Activated T-helper 17 cell treated with anti-CD3 and anti-CD28 coated beads, Interleukin-2, amount 50 U/mL, for 72 hours (primary cell): Measurements from ENCODE around the gene BTBD16. TPM values are rescaled to one million over a fixed set of nuclear protein-coding genes. Genes with fewer than 3 reads are reported as not detected.
A peak's percentile ranks its signal among the peaks of the same experiment; 100 is the strongest.

Experiments used
- ATAC-seq: fragments of 150-1000 bp; cut with Tn5 transposase; replicated peaks from 2 replicates; pipeline ENCODE4 v1.10.0; 2021; ENCODE audit warnings: mild to moderate bottlenecking, moderate library complexity
- H3K27ac Mint-ChIP-seq: one replicate; pipeline ENCODE4 v1.8.0; 2022; ENCODE audit warnings: mixed read lengths
- H3K27me3 Mint-ChIP-seq: one replicate; pipeline ENCODE4 v1.8.0; 2022; ENCODE audit warnings: mixed read lengths
- H3K36me3 Mint-ChIP-seq: one replicate; pipeline ENCODE4 v1.8.0; 2022; ENCODE audit warnings: low read depth, mild to moderate bottlenecking, mixed read lengths
- H3K4me1 Mint-ChIP-seq: one replicate; pipeline ENCODE4 v1.8.0; 2022; ENCODE audit warnings: mixed read lengths
- H3K4me3 Mint-ChIP-seq: one replicate; pipeline ENCODE4 v1.8.0; 2022; ENCODE audit warnings: mild to moderate bottlenecking, mixed read lengths
- H3K9me3 Mint-ChIP-seq: one replicate; pipeline ENCODE4 v1.8.0; 2022; ENCODE audit warnings: mixed read lengths
- total RNA-seq, 2 donors: library from RNA; stranded (reverse); gene quantifications; one replicate each; pipeline ENCODE4 v1.2.3, GENCODE V29; 2022

Gene BTBD16
- total RNA-seq, 2 donors from 2014 or later: not detected

GRCh38 chr10:122357685-122358084 lies 86.6 kb downstream of the BTBD16 start:
- Mint-ChIP-seq H3K4me3 (no peak overlapping the region), H3K27ac (no peak overlapping the region), H3K9me3 (no peaks in the 10 kb centered on the region), H3K27me3 (peaks cover 7% of the 10 kb centered on the region), H3K4me1 (no peaks in the 10 kb centered on the region), H3K36me3 (no peaks in the 10 kb centered on the region)
- no peak for ATAC-seq

GRCh38 chr10:122359621-122360020 lies 88.5 kb downstream of the BTBD16 start:
- no peak for ATAC-seq
- Mint-ChIP-seq H3K27ac (no peak overlapping the region), H3K4me3 (no peak overlapping the region), H3K27me3 (no peaks in the 10 kb centered on the region), H3K36me3 (no peaks in the 10 kb centered on the region), H3K4me1 (no peaks in the 10 kb centered on the region), H3K9me3 (no peaks in the 10 kb centered on the region)

GRCh38 chr10:122361046-122361445 lies 90.0 kb downstream of the BTBD16 start:
- no peak for ATAC-seq
- H3K27ac Mint-ChIP-seq: no peak overlapping the region
- no peak overlapping the region for H3K4me3 Mint-ChIP-seq
- H3K36me3 Mint-ChIP-seq: no peaks in the 10 kb centered on the region
- peaks cover 7% of the 10 kb centered on the region for H3K27me3 Mint-ChIP-seq
- no peaks in the 10 kb centered on the region for H3K9me3 Mint-ChIP-seq
- H3K4me1 Mint-ChIP-seq: peaks cover 4% of the 10 kb centered on the region

GRCh38 chr10:122362031-122362592 lies 91.0 kb downstream of the BTBD16 start:
- Mint-ChIP-seq H3K4me1 (peaks cover 4% of the 10 kb centered on the region), H3K36me3 (no peaks in the 10 kb centered on the region), H3K4me3 (no peak overlapping the region), H3K27me3 (peaks cover 8% of the 10 kb centered on the region), H3K27ac (no peak overlapping the region), H3K9me3 (no peaks in the 10 kb centered on the region)
- no peak for ATAC-seq

- Mint-ChIP-seq H3K27ac (peak overlapping the region; percentile 2), H3K4me1 (peaks cover 4% of the 10 kb centered on the region), H3K4me3 (no peak overlapping the region), H3K36me3 (no peaks in the 10 kb centered on the region), H3K9me3 (no peaks in the 10 kb centered on the region), H3K27me3 (peaks cover 11% of the 10 kb centered on the region)
- peak; percentile 92 for ATAC-seq
These were observed 91.5 kb downstream of the BTBD16 start for GRCh38 chr10:122362621-122363020.

- H3K27me3 Mint-ChIP-seq: peaks cover 16% of the 10 kb centered on the region
- H3K36me3 Mint-ChIP-seq: no peaks in the 10 kb centered on the region
- no peak for ATAC-seq
- peaks cover 4% of the 10 kb centered on the region for H3K4me1 Mint-ChIP-seq
- no peak overlapping the region for H3K4me3 Mint-ChIP-seq
- H3K9me3 Mint-ChIP-seq: no peaks in the 10 kb centered on the region
- no peak overlapping the region for H3K27ac Mint-ChIP-seq
These were observed 92.2 kb downstream of the BTBD16 start for GRCh38 chr10:122363311-122363710.

GRCh38 chr10:122363722-122364463 lies 92.8 kb downstream of the BTBD16 start:
- no peaks in the 10 kb centered on the region for H3K9me3 Mint-ChIP-seq
- no peak for ATAC-seq
- peaks cover 4% of the 10 kb centered on the region for H3K4me1 Mint-ChIP-seq
- no peaks in the 10 kb centered on the region for H3K36me3 Mint-ChIP-seq
- H3K27ac Mint-ChIP-seq: no peak overlapping the region
- peaks cover 21% of the 10 kb centered on the region for H3K27me3 Mint-ChIP-seq
- H3K4me3 Mint-ChIP-seq: no peak overlapping the region

GRCh38 chr10:122368502-122369254 lies 97.6 kb downstream of the BTBD16 start:
- peaks cover 5% of the 10 kb centered on the region for H3K4me1 Mint-ChIP-seq
- ATAC-seq: no peak
- no peaks in the 10 kb centered on the region for H3K36me3 Mint-ChIP-seq
- peaks cover 36% of the 10 kb centered on the region for H3K27me3 Mint-ChIP-seq
- no peak overlapping the region for H3K4me3 Mint-ChIP-seq
- no peaks in the 10 kb centered on the region for H3K9me3 Mint-ChIP-seq
- H3K27ac Mint-ChIP-seq: no peak overlapping the region

- Mint-ChIP-seq H3K9me3 (no peaks in the 10 kb centered on the region), H3K4me3 (peak overlapping the region; percentile 94), H3K36me3 (peaks cover 8% of the 10 kb centered on the region), H3K27me3 (peaks cover 22% of the 10 kb centered on the region), H3K4me1 (peaks cover 4% of the 10 kb centered on the region), H3K27ac (no peak overlapping the region)
- ATAC-seq: no peak
These were observed 102.0 kb downstream of the BTBD16 start for GRCh38 chr10:122373108-122373507.

- Mint-ChIP-seq H3K27ac (peak overlapping the region; percentile 84), H3K4me3 (peak overlapping the region; percentile 94), H3K36me3 (peaks cover 8% of the 10 kb centered on the region), H3K9me3 (no peaks in the 10 kb centered on the region), H3K27me3 (peaks cover 17% of the 10 kb centered on the region), H3K4me1 (peaks cover 4% of the 10 kb centered on the region)
- ATAC-seq: no peak
These were observed 102.6 kb downstream of the BTBD16 start for GRCh38 chr10:122373721-122374120.

GRCh38 chr10:122374237-122374858 lies 103.3 kb downstream of the BTBD16 start, which contains the start of gene PLEKHA1:
TSS of gene PLEKHA1 (plus strand) at chr10:122374708. CDS start at chr10:122393201, 18,493 bp downstream.
- Mint-ChIP-seq H3K27ac (peak within 1 kb of the TSS; percentile 93), H3K36me3 (peaks cover 8% of the 10 kb centered on the region), H3K4me3 (peak within 1 kb of the TSS; percentile 94), H3K4me1 (peaks cover 4% of the 10 kb centered on the region), H3K9me3 (no peaks in the 10 kb centered on the region), H3K27me3 (peaks cover 11% of the 10 kb centered on the region)
- ATAC-seq: peak; percentile 88

- Mint-ChIP-seq H3K27me3 (peaks cover 11% of the 10 kb centered on the region), H3K36me3 (peaks cover 10% of the 10 kb centered on the region), H3K4me3 (peak overlapping the region; percentile 85), H3K9me3 (no peaks in the 10 kb centered on the region), H3K4me1 (peaks cover 5% of the 10 kb centered on the region), H3K27ac (peak overlapping the region; percentile 93)
- ATAC-seq: peak; percentile 63
These were observed 104.0 kb downstream of the BTBD16 start for GRCh38 chr10:122374859-122375678.

GRCh38 chr10:122375679-122376160 lies 104.6 kb downstream of the BTBD16 start:
- peak overlapping the region; percentile 93 for H3K27ac Mint-ChIP-seq
- H3K27me3 Mint-ChIP-seq: peaks cover 7% of the 10 kb centered on the region
- peaks cover 9% of the 10 kb centered on the region for H3K4me1 Mint-ChIP-seq
- H3K36me3 Mint-ChIP-seq: peaks cover 16% of the 10 kb centered on the region
- H3K9me3 Mint-ChIP-seq: no peaks in the 10 kb centered on the region
- peak overlapping the region; percentile 85 for H3K4me3 Mint-ChIP-seq
- ATAC-seq: no peak
